Measurements from ENCODE around the gene TENT4A.

TENT4A gene

DNA sequence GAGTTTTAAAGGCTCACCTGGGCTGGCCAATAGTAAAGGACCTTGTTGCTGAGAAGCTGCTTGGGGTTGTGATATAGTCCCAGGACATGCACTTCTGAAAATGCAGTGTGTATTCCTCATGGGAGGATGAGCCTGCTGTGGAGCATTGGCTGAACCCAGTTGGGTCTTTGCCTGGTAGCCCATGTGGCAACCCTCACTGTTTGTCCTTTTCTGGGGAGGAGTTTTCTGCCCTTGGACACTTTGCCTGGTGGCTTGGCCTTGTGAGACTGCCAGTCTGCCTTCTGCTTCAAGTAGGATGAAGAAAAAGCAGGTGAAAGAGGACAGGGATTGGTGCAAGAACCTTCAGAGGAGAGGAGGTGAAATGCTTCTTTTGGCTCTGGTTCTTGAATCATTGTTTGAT lies 4.0 kb downstream of the TENT4A start:
- no peak for DNase-seq (ENCODE audit: low spot score)

DNA sequence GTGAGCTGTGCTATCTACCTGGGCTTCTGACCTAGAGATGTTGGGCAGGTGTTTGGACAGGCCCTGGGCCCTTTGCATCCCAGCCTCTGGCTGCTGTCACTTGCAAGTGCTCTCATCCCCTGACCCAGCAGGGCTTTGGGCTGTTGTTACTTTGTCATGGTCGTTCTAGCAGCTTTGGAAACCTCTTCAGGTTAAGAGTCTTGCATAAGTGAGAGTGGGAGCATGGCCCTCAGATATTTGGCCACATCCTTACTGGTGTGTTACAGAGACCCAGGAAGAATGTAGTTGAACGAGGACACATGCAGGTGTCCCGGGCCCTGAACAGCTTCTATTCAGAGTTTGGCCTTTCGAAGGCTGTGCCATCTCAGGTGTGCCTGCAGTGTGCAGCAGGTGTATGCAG lies 4.5 kb downstream of the TENT4A start:
- DNase-seq (ENCODE audit: low spot score), result no peak

DNA sequence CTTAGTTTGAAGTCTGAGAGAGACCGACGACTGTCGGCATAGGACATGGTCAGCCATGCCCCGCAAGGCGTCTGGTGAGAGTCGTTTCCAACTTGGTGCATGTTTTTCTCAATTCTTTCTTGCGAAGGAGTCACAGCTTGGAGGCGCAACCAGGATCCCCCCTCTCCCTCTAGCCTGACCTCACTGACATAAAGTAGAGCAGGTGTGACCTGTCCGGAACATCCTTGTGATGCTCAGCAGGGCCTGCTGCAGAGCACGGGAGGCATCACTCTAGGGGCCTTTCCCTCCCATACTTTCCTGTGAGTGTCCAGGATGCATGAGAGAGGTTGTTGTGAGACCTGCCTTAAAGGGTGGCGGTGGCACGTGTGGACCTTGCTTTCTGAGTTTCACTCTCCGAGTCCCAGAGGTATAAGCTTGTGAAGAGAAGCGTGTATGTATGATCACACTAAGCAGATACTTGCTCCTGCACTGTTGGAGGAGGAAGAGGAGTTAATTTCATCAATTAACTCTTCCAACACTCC lies 5.0 kb downstream of the TENT4A start:
- DNase-seq (ENCODE audit: low spot score), result no peak

DNA sequence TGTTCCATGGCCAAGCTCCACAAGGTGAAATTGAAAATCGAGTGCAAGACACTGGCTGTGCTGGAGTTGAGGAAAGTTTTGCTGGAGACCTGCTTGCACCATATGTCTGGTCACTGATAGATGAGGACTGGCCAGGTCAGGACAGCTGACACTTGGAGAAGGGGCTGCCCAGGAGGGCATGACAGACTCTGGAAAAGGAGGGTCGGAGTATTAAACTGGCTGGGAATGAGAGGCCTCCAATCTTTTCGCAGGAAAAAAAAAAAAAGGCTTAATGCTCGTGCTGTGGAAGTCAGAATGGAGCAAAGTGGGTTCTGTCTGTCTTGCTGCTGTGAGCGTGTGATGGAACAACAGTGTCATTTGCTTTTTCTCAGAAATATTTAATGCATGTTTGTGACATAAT lies 5.5 kb downstream of the TENT4A start:
- no peak for DNase-seq (ENCODE audit: low spot score)

DNA sequence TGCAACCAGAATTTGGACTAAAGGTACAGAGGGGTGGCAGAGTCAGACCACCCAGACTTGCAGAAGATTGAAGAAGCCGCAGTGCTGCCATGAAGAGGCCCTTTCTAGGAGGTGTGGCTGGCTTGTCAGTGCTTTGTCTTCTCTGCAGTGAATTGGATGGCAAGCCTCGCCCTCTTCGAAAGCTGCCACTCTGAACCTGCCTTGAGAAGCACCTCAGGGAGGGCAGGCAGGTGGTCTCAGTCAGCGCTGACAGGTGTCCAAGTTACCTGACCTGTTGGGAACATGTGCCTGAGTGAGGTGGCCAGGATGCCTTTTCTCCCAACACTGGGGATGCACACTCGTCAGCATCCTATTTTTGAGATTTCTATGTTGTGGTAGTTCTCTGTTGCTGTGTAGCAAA lies 6.2 kb downstream of the TENT4A start:
- DNase-seq (ENCODE audit: low spot score), result no peak

DNA sequence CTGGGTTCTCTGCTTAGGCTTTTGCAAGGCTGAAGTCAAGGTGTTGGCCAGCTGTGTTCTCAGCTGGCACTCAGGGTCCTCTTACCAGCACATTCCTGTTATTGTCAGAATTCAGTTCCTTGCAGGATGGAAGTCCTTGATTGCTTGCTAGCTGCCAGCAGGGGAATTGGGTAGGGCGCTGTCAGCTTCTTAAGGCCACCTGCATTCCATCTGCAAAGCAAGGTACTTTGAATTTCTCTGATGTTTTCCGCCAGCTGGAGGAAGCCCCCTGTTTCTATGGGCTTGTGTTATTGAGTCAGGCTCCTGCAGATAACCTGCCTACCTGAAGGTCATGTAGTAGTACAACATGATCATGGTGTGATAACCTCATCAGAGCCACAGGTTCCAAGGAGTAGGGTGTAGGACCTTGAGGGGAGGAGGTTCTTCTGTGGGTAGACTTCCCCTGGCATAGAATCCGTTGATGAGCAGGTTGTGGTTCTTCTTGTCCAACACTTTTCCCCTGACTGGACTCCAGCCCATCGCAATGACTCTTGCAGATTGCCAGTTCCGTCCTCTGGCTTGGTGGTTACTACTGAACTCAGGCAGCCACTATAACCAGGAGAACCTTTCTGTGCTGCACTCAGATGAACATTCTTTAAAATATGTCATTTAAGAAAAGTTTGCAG lies 6.8 kb downstream of the TENT4A start:
- DNase-seq (ENCODE audit: low spot score), result no peak

DNA sequence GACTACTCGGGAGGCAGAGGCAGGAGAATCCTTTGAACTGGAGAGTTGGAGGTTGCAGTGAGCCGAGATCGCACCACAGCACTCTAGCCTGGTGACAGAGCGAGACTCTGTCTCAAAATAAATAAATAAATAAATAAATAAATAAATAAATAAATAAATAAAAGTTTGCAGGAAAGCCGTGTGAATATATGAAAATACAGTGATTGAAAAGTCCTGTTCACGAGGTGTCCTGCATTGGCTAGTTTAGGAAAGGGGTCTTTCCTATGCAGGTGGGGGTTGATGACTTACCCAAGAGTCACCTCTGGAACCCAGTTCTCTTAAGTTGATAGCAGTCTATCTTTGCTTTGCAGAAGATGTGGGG lies 7.3 kb downstream of the TENT4A start:
- DNase-seq (ENCODE audit: low spot score), result no peak

DNA sequence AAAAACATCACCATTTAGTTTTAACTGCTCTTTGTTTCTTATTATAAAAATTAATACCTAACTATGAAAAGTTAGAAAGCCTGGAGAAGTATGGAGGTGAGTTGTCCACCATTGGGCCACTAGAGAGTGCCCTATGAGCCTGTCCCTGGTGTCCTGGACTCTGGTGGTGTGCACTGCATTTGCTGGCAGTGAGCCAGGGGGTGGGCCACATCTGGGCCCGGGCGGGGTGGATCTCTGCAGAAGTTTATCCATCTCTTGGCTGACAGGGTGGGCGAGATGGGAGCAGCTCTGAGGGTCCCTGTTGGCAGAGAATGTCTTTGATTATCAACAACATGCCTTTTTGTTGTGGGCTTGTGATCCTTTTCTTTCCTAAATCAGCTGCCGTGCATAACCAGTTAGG lies 8.2 kb downstream of the TENT4A start:
- no peak for DNase-seq (ENCODE audit: low spot score)

DNA sequence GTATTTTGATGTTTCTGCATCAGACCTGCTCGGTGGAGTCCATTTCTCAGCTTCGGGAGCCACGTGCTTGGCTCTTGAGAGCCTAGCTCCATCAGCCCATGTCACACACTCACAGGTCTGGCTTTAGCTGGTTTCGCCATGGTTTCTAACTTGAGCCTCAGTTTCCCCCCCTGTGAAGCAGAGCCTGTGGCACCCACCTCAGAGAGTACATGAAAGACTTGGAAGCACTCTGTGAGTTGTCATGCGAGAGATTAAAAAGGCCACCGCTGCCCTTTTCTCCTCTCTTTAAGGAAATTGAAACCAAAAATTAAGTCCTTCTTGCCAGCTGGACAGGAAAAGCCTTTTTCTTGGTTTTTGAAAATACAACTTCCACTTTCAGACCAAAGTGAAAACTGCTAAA lies 8.8 kb downstream of the TENT4A start:
- no peak for DNase-seq (ENCODE audit: low spot score)

DNA sequence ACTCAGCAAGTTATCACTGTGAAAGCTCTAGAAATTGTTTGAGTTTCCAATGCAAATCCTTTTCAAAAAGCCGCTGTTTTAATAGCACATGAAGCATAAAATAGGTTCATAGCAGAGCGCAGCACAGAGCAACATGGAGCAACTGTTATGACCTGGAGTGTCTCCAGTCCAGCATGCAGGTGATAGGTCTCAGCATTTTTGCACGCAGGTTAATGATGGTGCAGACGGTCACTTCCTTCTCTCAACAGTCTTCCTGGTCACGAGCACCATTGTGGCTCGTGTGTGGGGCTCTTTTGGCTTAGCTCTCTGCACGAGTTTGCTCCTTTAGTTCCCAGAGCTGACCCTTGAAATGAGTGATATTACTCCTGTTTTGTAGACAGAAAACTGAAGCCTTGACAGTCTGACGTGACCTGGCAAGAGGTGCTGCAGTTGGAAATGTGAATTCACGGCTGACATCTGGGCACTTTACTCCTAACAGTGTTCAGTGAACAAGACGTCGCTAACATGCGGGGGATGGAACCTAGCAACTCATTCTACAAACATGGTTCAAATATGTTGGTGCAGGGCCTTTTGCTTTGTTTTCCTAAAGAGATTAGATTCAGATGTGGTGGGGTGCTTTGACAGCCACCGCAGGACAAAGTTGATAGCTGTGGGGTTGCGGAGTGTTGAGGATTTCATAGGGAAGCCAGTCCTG lies 10.0 kb downstream of the TENT4A start:
- DNase-seq (ENCODE audit: low spot score), result no peak

DNA sequence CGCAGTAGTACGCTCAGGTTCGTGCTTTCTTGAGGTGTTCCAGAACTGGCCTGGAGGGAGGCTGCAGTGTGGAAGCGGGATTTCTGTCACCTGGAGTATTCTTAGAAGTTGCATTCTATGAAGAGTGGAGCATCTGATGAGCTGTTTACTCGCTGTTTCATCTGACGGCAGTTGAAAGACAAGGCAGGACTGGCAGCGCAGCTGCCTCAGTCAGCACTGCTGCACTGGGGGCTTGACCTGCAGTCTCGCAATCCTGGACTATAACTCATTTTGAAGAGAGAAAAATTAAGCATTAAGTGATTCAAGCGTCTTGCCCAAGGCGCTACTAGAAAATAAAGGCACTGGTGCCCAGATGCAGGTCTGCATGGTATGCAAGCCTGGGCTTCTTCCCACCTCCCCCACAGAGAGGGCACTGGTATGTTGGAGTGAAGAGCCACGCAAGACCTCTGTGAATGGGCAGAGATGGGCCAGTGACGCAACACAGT lies 10.6 kb downstream of the TENT4A start:
- no peak for DNase-seq (ENCODE audit: low spot score)

DNA sequence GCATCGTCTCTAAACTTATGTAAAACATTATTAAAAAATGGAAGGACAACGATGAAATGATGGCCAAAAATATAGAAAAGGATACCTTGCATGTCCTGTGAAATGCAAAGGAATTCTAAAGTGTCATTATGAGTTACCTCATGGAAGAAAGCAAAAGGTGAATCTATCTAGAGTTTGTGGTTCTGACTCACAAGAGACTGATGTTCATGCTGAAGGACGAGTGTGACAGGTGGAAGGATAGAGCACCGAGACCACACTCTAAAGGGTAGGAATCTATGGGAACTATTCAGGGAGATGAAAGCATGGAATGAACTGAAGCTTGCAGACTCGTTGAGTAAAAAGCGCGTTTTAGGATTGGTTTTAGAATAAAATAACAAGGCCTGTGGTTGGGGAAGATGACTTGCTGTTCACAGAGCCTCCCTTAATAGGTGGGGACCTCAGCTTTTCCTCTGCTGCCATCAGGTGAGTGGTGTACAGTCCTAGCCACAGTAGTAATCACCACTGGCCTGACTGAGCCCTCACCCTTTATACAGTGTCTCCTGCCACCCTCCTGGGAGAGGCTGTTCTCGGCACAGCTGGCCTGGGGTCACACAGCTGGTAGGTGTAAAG lies 11.2 kb downstream of the TENT4A start:
- DNase-seq (ENCODE audit: low spot score), result no peak

DNA sequence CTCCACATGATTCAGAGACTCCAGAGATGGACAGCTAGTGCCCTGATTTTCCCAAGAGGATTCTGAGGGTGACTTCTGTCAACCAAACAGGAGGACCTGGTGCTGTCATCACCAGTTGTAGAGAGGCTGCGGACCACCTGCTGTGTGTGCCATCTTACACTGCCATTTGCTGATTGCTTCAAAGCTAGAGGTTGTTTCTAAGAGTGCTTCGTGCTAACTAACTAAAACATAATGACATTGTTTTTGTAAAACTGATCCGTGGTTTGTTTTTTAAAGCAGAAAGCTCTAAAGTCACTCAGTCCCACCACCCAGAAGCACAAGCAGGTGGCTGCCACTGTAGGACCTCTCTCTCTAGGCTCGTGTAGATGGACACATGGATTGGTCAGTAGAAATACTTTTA lies 12.2 kb downstream of the TENT4A start:
- DNase-seq (ENCODE audit: low spot score), result no peak

DNA sequence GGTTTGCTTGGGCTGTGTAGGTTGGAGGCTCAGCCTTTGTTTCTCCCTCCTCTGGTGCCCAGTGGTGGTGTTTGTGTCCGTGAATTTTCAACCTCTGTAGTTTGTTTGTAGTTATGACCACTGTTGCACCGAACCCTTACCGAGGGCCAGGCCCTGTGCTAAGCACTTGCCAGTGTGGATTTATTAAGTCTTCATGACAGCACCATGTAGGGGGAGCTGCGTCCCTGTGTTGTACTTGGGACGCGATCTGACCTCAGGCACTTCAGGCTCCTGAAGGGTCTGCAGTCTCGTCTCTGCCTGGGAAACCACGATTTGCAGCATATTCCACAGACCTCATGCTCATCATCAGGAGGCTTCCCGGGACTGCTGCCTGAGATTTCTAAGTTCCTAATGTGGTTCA lies 12.8 kb downstream of the TENT4A start:
- no peak for DNase-seq (ENCODE audit: low spot score)

DNA sequence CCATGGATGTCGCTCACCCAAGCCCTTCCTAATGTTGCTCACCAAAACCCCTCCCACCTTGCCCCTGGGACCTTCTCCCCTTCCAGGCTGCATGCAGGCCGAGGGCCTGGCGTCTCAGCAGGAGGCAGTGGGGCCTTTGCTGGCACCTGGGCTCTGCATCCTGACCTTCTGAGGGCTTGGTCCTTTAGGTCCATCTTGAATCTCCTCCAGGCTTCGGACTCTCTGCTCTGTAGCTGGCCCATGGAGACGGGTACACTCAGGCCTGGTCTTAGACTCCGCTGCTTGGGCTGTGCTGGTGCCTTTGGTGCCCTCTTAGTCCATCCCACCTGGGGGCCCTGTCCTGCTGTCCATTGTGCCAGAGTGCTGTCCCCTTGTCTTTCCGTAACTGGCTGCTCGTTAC lies 14.0 kb downstream of the TENT4A start:
- DNase-seq (ENCODE audit: low spot score), result no peak

DNA sequence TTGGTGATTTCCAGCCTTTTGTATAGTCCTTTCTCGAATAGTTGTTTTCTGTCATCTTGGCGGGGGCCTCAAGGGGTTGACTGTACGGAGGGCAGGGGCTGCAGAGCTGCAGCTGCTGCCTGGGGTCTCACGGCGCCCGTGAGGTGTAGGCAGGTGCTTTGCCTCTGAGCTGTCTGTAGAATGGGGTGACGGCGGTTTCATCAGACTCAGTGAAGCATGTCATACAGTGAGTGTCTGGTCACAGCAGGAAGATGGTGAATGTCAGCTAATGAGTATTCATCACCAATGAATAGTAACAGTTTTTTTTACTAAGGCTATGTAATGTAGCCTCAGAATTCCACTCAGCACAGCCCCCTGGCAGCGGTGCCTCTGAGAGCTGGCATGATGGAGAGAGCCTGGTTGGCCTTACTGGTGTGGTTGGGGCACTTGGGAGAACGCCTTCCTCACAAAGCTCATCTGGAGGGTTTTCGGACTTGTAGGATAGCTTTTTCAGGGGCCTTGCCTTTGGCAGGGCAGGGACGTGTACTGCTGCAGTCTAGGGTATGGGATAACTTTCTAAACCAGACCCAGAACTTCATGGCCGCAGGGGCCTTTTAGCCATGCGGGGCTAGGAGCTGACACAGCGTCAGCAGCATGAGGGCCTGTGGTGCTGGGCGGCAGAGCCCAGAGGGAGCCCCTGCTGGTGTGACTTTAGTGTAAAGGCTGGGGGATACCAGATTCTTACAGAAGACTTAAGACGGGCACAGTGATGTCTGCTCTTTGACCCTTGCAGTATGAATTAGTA lies 15.0 kb downstream of the TENT4A start:
- DNase-seq (ENCODE audit: low spot score), result peak; percentile 28

DNA sequence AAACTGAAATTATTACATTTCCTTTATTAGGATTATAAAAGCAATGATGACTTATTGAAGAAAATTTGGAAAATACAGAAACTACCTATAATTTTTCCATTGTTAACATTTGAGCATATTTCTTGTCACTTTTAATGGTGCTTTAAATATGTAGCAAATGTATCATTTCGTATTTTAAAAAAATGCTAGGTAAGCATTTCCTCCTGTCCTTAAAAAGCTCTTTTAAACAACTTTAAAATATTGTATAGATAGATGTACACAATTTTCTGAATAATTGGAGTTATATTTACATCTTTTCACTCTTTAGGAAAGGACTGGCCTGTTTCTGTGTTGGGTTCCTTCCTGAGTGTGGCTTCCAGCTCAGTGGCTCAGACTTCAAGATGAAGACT lies 15.6 kb downstream of the TENT4A start:
- no peak for DNase-seq (ENCODE audit: low spot score)

DNA sequence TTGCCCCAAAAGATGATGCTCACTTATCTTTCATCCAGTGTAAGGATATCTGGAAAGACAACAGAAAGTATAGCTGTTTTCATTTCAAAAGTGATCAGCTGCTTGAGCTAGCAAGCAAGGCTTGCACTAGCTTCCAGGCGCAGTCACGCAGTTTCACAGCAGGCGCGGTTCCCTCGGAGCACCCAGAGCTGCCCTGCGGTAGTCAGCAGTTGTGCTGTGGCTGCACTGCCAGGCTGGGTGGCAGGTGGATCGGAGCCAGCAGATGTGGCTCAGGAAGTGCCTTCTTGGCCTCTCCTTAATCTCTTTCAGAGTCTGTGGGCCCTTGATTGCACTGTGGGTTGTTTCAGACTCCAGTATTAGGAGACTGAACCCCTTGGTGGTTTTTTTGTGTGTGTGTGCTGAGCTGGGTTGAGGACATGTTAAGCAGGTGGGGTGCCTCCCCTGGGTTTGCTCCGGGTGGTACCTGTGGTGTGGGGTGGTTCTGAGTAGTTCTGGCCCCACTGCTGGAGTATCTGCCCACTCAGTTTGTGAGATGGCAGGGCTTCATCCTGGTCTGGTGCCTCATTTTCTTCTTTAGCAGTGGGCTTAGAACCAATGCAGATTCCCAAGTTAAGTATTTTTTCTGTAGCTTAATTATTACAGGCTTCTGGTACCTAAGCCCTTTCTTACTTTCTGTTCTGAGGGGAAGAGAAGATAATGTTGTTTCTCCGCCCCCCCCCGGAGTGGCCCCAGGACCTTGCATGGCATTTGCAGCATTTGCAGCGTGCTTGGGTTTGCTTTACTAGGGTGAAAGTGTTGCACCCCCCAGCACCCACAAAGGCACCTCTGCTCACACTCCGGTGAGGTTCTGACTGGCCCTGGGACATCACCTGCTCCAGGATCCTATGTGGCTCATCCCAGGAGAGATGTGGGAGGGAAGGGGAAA lies 16.4 kb downstream of the TENT4A start:
- no peak for DNase-seq (ENCODE audit: low spot score)

DNA sequence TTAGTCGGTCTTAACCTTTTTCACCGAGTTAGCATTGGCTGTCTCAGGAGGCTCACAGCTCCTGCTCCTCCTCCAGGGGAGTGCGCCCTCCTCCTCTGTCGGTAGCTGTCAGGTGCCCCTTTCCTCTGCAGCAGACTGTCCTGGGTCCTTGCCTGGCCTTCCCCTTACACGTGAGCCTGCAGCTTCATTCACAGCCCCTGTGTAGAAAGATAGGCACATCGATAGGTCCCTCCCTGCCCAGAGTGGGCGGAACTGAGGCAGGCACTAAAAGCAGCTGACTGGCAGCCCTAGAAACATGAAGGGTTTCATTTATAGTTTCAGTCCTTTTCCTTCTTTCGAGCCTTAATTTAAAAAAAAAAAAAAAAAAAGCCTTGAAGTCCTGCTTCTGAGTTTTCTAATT lies 17.2 kb downstream of the TENT4A start:
- no peak for DNase-seq (ENCODE audit: low spot score)

DNA sequence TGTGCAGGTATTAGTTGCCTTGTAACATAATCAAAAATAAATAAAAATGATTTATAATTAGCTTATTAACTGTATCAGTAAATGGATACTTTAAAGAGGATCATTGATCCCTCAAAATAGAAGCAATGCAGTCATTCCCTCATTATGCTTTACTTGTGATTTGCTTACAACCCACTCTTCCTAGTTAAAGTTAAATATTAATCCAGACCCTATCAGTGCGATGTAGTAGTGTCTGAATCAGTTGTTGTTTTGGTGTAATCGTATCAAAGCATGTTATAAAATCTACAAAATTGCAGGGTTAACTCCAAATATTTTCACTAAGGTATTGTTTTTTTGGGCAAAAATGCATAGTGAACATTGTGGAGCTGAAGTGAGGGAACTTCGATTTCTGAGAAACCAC lies 17.6 kb downstream of the TENT4A start:
- no peak for DNase-seq (ENCODE audit: low spot score)
